ENCODE data around the gene KICS2.

The KICS2 gene
- 15.3 to 17.3 (median 16.9) reads per million in 3 donors for total RNA-seq

DNA sequence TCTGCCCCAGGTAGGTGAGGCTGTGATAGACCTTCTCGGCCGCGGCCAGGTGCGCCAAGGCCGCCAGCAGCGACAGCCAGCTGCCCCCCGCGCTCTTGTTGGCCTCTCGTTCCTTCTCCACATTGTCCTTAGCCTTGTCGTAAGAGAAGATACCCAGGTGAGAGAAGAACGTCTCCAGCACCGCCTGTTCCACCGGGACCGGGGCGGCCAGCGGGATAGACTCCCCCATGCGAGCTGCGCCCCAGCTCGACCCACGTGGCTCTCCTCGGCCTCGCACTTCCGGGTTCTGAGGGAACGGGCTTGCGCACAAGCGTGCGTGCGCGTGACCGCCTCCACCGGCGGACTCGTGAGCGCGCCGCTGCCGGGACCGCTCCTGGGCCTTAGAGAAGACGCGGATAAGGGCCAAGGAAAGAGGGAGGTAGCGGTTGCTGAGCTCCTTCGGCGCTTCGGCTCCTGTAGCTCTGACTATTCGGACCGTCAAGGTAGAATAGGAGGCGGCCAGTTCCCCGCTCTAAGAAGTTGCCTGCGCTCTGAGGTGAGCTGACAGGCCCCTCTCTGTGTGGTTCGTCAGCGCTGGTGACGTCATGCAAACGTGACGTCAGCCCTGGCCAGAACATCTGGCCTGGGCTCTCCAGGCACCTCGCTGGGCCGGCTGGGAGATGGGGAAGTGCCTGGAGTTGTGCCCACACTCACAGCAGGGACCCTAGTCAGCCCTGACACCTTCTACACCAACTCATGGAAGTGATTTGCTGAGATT lies at the start of gene KICS2:
KICS2 (minus strand) TSS at position 288 of the 757 bp plus-strand sequence; CDS start at position 229, 59 bp downstream.
- H3K36me3 ChIP-seq (ENCODE audit: control insufficient read depth, insufficient read depth, low read length), result no peaks in the 10 kb centered on the region
- peak within 1 kb of the TSS; percentile 97 for H3K27ac ChIP-seq (ENCODE audit: insufficient read depth, low read length, poor library complexity, severe bottlenecking)
- peaks cover 6% of the 10 kb centered on the region for H3K4me1 ChIP-seq (ENCODE audit: control insufficient read depth, insufficient read depth, low read length, poor library complexity, severe bottlenecking)
- DNase-seq, result peak; percentile 73 to 85 (median 81)
- peak within 1 kb of the TSS; percentile 79 for H3K4me3 ChIP-seq (ENCODE audit: insufficient read depth, low read depth, low read length, poor library complexity, severe bottlenecking)
- H3K27me3 ChIP-seq (replicated peaks; ENCODE audit: control insufficient read depth, insufficient read depth, low read length, poor library complexity, severe bottlenecking), result no peaks in the 10 kb centered on the region
- no peaks in the 10 kb centered on the region for H3K9me3 ChIP-seq (ENCODE audit: control insufficient read depth, low read length)

DNA sequence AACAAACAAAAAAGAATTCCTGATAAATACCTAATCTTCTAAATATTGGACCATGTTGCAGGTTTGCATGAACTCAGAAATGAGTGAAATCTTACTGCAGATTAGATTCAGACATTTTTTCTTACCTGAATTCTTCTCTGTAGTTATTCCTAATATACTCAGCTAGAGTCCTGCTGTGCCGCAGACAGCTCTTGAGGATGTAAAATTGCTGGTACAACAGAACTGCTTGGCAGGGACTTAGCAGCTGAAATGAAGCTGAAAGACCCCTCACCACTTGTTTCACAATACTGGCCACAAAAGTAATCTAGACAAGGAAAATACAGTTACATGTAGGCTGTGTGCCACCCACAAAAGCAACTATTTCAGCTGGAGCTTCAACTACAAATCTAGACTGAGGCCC lies 48.3 kb upstream of the KICS2 start:
- no peaks in the 10 kb centered on the region for H3K4me1 ChIP-seq (ENCODE audit: control insufficient read depth, insufficient read depth, low read length, poor library complexity, severe bottlenecking)
- no peaks in the 10 kb centered on the region for H3K9me3 ChIP-seq (ENCODE audit: control insufficient read depth, low read length)
- H3K27ac ChIP-seq (ENCODE audit: insufficient read depth, low read length, poor library complexity, severe bottlenecking), result no peak overlapping the region
- DNase-seq, result no peak
- no peaks in the 10 kb centered on the region for H3K27me3 ChIP-seq (replicated peaks; ENCODE audit: control insufficient read depth, insufficient read depth, low read length, poor library complexity, severe bottlenecking)
- H3K36me3 ChIP-seq (ENCODE audit: control insufficient read depth, insufficient read depth, low read length), result no peaks in the 10 kb centered on the region
- H3K4me3 ChIP-seq (ENCODE audit: insufficient read depth, low read depth, low read length, poor library complexity, severe bottlenecking), result no peak overlapping the region

DNA sequence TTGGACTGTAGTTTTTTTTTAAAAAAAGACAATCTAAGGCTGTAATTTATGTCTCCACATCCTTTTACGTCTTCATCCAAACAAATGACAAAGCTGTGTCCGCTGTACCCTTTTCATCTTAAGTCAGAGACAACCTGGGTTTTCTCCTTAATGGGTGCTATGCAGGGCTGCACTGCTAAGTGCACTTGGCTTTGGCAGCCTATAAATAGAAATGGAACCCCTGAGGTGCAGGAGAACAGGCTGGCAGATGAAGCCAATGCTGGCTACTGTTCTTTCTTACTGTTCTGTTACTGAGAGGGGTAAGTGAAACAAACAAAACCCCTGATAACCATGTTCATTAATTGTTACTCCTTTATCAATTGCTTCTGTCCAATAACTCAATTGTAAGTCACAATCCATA lies 47.1 kb upstream of the KICS2 start:
- Histone ChIP-seq H3K27me3 (replicated peaks; ENCODE audit: control insufficient read depth, insufficient read depth, low read length, poor library complexity, severe bottlenecking) (no peaks in the 10 kb centered on the region), H3K36me3 (ENCODE audit: control insufficient read depth, insufficient read depth, low read length) (no peaks in the 10 kb centered on the region), H3K27ac (ENCODE audit: insufficient read depth, low read length, poor library complexity, severe bottlenecking) (no peak overlapping the region), H3K4me3 (ENCODE audit: insufficient read depth, low read depth, low read length, poor library complexity, severe bottlenecking) (no peak overlapping the region), H3K4me1 (ENCODE audit: control insufficient read depth, insufficient read depth, low read length, poor library complexity, severe bottlenecking) (no peaks in the 10 kb centered on the region), H3K9me3 (ENCODE audit: control insufficient read depth, low read length) (no peaks in the 10 kb centered on the region)
- DNase-seq, result no peak

DNA sequence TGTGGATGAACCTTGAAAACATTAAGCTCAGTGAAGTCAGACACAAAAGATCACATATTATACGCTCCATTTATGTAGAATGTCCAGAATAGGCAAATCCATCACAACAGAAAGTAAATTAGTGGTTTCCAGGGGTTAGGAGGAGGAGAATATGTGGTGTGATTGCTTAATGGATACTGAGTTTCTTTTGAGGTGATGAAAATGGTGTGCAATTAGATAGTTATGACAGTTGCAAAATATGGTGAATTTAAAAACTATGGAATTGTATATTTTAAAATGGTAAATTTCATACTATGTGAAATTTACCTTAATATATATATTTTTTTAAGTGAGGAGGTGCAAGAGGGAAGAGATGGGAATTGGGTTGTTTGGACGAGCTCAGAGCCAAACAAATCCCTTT lies 46.3 kb upstream of the KICS2 start:
- Histone ChIP-seq H3K36me3 (ENCODE audit: control insufficient read depth, insufficient read depth, low read length) (no peaks in the 10 kb centered on the region), H3K9me3 (ENCODE audit: control insufficient read depth, low read length) (no peaks in the 10 kb centered on the region), H3K4me3 (ENCODE audit: insufficient read depth, low read depth, low read length, poor library complexity, severe bottlenecking) (no peak overlapping the region), H3K4me1 (ENCODE audit: control insufficient read depth, insufficient read depth, low read length, poor library complexity, severe bottlenecking) (no peaks in the 10 kb centered on the region), H3K27ac (ENCODE audit: insufficient read depth, low read length, poor library complexity, severe bottlenecking) (no peak overlapping the region), H3K27me3 (replicated peaks; ENCODE audit: control insufficient read depth, insufficient read depth, low read length, poor library complexity, severe bottlenecking) (no peaks in the 10 kb centered on the region)
- DNase-seq, result no peak

DNA sequence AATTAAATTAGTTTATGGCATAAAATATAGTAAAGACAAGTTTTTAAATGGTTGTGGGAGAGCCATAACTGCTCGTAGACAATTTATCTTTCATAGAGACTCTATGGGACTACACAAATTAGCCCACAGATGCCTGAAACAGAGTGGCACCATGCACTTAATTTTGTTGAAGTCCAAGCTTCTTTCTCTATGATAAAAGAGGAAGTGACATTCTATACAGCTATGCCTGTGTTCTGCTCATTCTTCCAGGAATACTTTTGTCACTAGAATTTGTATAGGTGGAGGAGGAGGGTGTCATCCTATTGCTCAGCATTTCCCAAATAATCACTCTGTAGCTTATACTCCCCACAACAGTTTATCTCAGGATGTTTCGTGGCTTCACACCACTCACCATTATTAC lies 43.7 kb upstream of the KICS2 start:
- Histone ChIP-seq H3K27me3 (replicated peaks; ENCODE audit: control insufficient read depth, insufficient read depth, low read length, poor library complexity, severe bottlenecking) (no peaks in the 10 kb centered on the region), H3K9me3 (ENCODE audit: control insufficient read depth, low read length) (no peaks in the 10 kb centered on the region), H3K27ac (ENCODE audit: insufficient read depth, low read length, poor library complexity, severe bottlenecking) (no peak overlapping the region), H3K36me3 (ENCODE audit: control insufficient read depth, insufficient read depth, low read length) (no peaks in the 10 kb centered on the region), H3K4me1 (ENCODE audit: control insufficient read depth, insufficient read depth, low read length, poor library complexity, severe bottlenecking) (no peaks in the 10 kb centered on the region), H3K4me3 (ENCODE audit: insufficient read depth, low read depth, low read length, poor library complexity, severe bottlenecking) (no peak overlapping the region)
- no peak for DNase-seq

DNA sequence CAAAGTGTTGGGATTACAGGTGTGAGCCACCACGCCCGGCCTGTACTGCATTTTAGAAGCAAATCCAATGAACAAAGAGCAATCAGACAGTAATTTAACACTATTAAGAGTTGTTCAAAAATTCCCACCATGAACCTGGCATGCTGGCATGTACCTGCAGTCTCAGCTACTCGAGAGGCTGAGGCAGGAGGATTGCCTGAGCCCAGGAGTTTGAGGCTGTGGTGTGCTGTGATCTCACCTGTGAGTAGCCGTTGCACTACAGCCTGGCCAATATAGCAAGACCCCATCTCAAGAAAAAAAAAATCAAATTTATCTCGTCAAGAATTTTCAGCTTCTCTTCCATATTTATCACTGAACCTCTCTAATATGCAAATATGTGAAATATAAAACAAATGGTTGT lies 39.7 kb upstream of the KICS2 start:
- Histone ChIP-seq H3K4me1 (ENCODE audit: control insufficient read depth, insufficient read depth, low read length, poor library complexity, severe bottlenecking) (no peaks in the 10 kb centered on the region), H3K4me3 (ENCODE audit: insufficient read depth, low read depth, low read length, poor library complexity, severe bottlenecking) (no peak overlapping the region), H3K36me3 (ENCODE audit: control insufficient read depth, insufficient read depth, low read length) (no peaks in the 10 kb centered on the region), H3K27me3 (replicated peaks; ENCODE audit: control insufficient read depth, insufficient read depth, low read length, poor library complexity, severe bottlenecking) (no peaks in the 10 kb centered on the region), H3K27ac (ENCODE audit: insufficient read depth, low read length, poor library complexity, severe bottlenecking) (no peak overlapping the region), H3K9me3 (ENCODE audit: control insufficient read depth, low read length) (no peaks in the 10 kb centered on the region)
- DNase-seq, result no peak

DNA sequence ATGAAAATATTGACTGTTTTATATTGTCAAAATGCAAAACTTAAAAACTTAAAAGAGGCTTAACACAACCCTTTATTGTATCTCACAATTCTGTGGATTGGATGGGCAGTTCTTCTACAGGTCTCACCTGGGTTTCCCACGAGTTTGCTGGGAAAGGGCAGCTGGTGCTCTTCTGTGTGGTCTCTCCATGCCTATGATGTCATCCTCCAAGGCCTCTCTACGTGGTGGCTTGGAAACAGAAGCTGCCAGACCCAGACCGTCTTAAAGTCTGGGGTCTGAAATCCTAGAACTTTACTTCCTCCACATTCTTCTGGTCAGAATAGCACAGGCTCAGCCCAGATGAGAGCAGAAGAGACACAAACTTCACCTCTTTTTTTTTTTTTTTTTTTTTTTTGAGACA lies 36.5 kb upstream of the KICS2 start:
- no peaks in the 10 kb centered on the region for H3K9me3 ChIP-seq (ENCODE audit: control insufficient read depth, low read length)
- H3K36me3 ChIP-seq (ENCODE audit: control insufficient read depth, insufficient read depth, low read length), result no peaks in the 10 kb centered on the region
- no peak for DNase-seq
- no peak overlapping the region for H3K4me3 ChIP-seq (ENCODE audit: insufficient read depth, low read depth, low read length, poor library complexity, severe bottlenecking)
- no peaks in the 10 kb centered on the region for H3K4me1 ChIP-seq (ENCODE audit: control insufficient read depth, insufficient read depth, low read length, poor library complexity, severe bottlenecking)
- H3K27ac ChIP-seq (ENCODE audit: insufficient read depth, low read length, poor library complexity, severe bottlenecking), result no peak overlapping the region
- H3K27me3 ChIP-seq (replicated peaks; ENCODE audit: control insufficient read depth, insufficient read depth, low read length, poor library complexity, severe bottlenecking), result no peaks in the 10 kb centered on the region

DNA sequence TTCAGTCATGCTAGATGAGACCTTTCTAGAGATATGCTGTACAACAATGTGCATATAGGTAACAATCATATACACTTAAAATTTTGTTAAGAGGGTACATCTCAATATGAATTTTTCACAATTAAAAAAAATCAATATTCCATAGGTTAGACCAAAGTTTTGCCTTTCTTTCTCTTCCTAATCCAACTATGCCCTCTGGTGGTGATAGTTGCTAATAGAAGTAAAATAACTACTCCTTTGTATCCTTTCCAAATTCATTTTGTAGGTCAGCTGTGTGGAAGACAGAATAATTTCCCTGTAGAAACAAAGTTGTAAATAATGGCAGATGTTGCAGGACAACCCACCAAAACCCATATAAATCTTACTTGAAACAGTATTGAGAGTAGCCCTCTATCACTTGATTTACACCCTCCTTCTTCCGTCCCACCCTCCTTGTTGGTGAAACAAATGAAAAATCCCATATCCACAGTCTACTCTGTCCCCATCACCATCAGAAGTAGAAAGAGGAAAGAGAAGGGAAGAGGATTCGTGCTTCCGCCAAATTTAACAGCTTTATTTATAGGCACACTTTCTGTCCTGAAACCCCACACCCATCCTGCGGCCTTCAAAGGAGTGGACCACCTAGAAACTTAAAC lies 34.2 kb upstream of the KICS2 start:
- no peaks in the 10 kb centered on the region for H3K27me3 ChIP-seq (replicated peaks; ENCODE audit: control insufficient read depth, insufficient read depth, low read length, poor library complexity, severe bottlenecking)
- DNase-seq, result no peak
- H3K27ac ChIP-seq (ENCODE audit: insufficient read depth, low read length, poor library complexity, severe bottlenecking), result no peak overlapping the region
- no peaks in the 10 kb centered on the region for H3K4me1 ChIP-seq (ENCODE audit: control insufficient read depth, insufficient read depth, low read length, poor library complexity, severe bottlenecking)
- H3K9me3 ChIP-seq (ENCODE audit: control insufficient read depth, low read length), result no peaks in the 10 kb centered on the region
- H3K36me3 ChIP-seq (ENCODE audit: control insufficient read depth, insufficient read depth, low read length), result no peaks in the 10 kb centered on the region
- no peak overlapping the region for H3K4me3 ChIP-seq (ENCODE audit: insufficient read depth, low read depth, low read length, poor library complexity, severe bottlenecking)

DNA sequence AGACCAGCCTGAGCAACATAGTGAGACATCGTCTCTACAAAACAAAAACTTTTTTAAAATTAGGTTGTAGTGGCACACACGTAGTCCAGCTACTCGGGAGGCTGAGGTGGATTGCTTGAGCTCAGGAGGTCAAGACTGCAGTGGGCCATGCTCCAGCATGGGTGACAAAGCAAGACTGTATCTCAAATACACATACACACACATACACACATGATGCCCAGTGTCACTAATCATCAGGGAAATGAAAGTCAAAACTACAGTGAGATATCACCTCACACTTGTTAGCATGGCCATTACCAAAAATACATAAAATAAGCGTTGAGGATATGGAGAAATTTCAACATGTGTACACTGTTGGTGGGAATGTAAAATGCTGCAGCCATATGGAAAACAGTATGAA lies 33.2 kb upstream of the KICS2 start:
- Histone ChIP-seq H3K9me3 (ENCODE audit: control insufficient read depth, low read length) (no peaks in the 10 kb centered on the region), H3K36me3 (ENCODE audit: control insufficient read depth, insufficient read depth, low read length) (no peaks in the 10 kb centered on the region), H3K4me1 (ENCODE audit: control insufficient read depth, insufficient read depth, low read length, poor library complexity, severe bottlenecking) (no peaks in the 10 kb centered on the region), H3K4me3 (ENCODE audit: insufficient read depth, low read depth, low read length, poor library complexity, severe bottlenecking) (no peak overlapping the region), H3K27ac (ENCODE audit: insufficient read depth, low read length, poor library complexity, severe bottlenecking) (no peak overlapping the region), H3K27me3 (replicated peaks; ENCODE audit: control insufficient read depth, insufficient read depth, low read length, poor library complexity, severe bottlenecking) (no peaks in the 10 kb centered on the region)
- DNase-seq, result no peak

DNA sequence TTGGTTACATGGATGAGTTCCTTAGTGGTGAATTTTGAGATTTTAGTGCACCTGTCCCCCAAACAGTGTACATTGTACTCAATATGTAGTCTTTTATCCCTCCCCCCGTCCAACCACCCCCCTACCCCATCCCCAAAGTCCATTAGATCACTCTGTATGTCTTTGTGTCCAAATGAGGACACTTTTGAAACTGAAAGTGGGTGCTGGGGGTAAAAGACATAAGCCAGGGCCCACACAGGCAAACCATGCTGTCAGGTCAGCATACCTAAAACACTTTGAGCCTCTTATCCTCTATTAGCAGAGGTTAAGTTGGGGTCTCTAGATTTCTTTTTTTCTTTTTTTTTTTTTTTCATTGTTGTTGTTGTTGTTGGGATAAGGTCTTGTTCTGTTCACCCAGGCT lies 31.3 kb upstream of the KICS2 start:
- Histone ChIP-seq H3K27ac (ENCODE audit: insufficient read depth, low read length, poor library complexity, severe bottlenecking) (no peak overlapping the region), H3K4me3 (ENCODE audit: insufficient read depth, low read depth, low read length, poor library complexity, severe bottlenecking) (no peak overlapping the region)

More for the DNA sequence above, 31.3 kb upstream of the KICS2 start:
- Histone ChIP-seq H3K4me1 (ENCODE audit: control insufficient read depth, insufficient read depth, low read length, poor library complexity, severe bottlenecking) (no peaks in the 10 kb centered on the region), H3K27me3 (replicated peaks; ENCODE audit: control insufficient read depth, insufficient read depth, low read length, poor library complexity, severe bottlenecking) (no peaks in the 10 kb centered on the region), H3K9me3 (ENCODE audit: control insufficient read depth, low read length) (no peaks in the 10 kb centered on the region), H3K36me3 (ENCODE audit: control insufficient read depth, insufficient read depth, low read length) (no peaks in the 10 kb centered on the region)
- DNase-seq, result no peak
